ENCODE measurements around the gene CTDP1. TPM values are rescaled to one million over a fixed set of nuclear protein-coding genes. Genes with fewer than 3 reads are reported as not detected.

CTDP1 gene
- total RNA-seq, 1 experiment from 2014 or later: 22.5 TPM

DNA sequence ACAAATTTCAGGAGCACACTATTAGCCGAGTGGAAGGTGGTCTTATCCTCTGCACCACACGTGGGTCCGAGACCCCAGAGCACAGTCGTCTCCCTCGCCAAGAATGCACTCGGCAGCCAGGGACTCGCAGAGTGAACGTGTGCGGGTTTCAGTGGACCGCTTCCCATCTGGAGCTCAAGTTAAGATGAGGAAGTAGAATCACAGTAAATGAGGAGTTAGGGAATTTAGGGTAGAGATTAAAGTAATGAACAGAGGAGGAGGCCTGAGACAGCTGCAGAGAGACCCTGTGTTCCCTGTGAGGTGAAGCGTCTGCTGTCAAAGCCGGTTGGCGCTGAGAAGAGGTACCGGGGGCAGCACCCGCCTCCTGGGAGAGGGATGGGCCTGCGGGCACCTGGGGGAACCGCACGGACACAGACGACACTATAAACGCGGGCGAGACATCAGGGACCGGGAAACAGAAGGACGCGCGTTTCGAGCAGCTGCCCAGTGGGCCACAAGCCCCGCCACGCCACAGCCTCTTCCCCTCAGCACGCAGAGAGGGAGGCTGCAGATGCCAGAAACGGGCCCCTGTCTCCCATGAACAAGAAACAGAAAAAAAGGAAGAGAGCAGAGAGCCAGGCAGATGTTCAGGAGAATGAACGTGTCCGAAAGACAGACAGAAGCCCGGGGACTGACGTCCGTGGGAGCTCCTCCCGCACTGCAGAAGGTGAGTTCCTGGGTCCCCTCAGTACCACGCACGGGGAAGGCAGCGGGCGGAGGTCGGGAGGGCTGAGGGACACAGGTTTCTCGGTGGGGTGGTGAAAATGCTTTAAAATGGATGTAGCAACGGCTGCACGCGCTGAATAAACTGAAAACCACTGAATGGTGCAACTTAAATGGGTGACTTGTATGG lies 112.7 kb downstream of the CTDP1 start:
- H3K4me1 ChIP-seq (ENCODE audit: insufficient read depth, low read length, poor library complexity, severe bottlenecking): no peaks in the 10 kb centered on the region
- H3K27me3 ChIP-seq (replicated peaks; ENCODE audit: insufficient read depth, low read depth, low read length, poor library complexity): peaks cover 49% of the 10 kb centered on the region
- BruUV-seq (replicated peaks): no TSS peak
- no peak for DNase-seq (ENCODE audit: low spot score)
- TF ChIP-seq, protein P1, sequence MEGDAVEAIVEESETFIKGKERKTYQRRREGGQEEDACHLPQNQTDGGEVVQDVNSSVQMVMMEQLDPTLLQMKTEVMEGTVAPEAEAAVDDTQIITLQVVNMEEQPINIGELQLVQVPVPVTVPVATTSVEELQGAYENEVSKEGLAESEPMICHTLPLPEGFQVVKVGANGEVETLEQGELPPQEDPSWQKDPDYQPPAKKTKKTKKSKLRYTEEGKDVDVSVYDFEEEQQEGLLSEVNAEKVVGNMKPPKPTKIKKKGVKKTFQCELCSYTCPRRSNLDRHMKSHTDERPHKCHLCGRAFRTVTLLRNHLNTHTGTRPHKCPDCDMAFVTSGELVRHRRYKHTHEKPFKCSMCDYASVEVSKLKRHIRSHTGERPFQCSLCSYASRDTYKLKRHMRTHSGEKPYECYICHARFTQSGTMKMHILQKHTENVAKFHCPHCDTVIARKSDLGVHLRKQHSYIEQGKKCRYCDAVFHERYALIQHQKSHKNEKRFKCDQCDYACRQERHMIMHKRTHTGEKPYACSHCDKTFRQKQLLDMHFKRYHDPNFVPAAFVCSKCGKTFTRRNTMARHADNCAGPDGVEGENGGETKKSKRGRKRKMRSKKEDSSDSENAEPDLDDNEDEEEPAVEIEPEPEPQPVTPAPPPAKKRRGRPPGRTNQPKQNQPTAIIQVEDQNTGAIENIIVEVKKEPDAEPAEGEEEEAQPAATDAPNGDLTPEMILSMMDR (conservative IDR thresholded peaks at IDR 0.05; ENCODE audit: low read depth, low read length): no peak
- no peak for TF ChIP-seq EZH2 (IDR thresholded peaks at IDR 0.05; ENCODE audit: borderline replicate concordance, low read depth, low read length, poor library complexity, severe bottlenecking)
- ChIA-PET POLR2A (ENCODE audit: low non-redundant PET) (no interaction called here), CTCF (interaction anchor here (0.5 kb wide), 1 partner anchor 159 kb away, joined by 3 read pairs; the partner anchor contains the start of gene SLC66A2)
- H3K36me3 ChIP-seq (ENCODE audit: insufficient read depth, low read length, poor library complexity, severe bottlenecking): no peaks in the 10 kb centered on the region
- no peak overlapping the region for H3K4me3 ChIP-seq (ENCODE audit: low read depth, low read length, poor library complexity, severe bottlenecking)
- intact Hi-C loops (cut with micrococcal nuclease; ENCODE audit: unreplicated experiment): loop anchor here (10.0 kb wide), 2 partner anchors 162 to 362 kb away; partner anchors contain the start of gene SLC66A2
- no peaks in the 10 kb centered on the region for H3K9me3 ChIP-seq (ENCODE audit: low read depth, low read length, poor library complexity, severe bottlenecking)
- H3K27ac ChIP-seq (ENCODE audit: low read depth, low read length, poor library complexity, severe bottlenecking): no peak overlapping the region

DNA sequence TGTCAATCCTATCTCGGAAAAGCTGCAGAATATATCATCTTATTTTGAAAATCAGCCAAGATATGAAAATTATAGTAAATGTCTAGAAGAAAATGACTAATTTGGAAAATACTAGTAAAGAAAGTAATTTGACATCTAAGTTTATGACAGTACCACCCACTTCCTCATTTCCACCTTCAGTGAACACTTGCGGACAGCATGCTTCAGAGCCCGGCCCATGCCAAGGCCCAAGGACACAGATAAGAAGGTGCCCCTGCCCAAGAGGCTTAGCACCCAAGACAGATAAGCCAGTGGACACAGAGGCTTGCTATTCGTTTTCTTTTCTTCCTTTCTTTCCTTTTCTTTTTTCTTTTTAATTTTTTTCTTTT lies 113.4 kb downstream of the CTDP1 start:
- DNase-seq (ENCODE audit: low spot score): no peak
- H3K36me3 ChIP-seq (ENCODE audit: insufficient read depth, low read length, poor library complexity, severe bottlenecking): no peaks in the 10 kb centered on the region
- H3K27ac ChIP-seq (ENCODE audit: low read depth, low read length, poor library complexity, severe bottlenecking): no peak overlapping the region
- H3K9me3 ChIP-seq (ENCODE audit: low read depth, low read length, poor library complexity, severe bottlenecking): no peaks in the 10 kb centered on the region
- intact Hi-C loops (cut with micrococcal nuclease; ENCODE audit: unreplicated experiment): loop anchor here (10.0 kb wide), 2 partner anchors 162 to 362 kb away; partner anchors contain the start of gene SLC66A2
- peaks cover 47% of the 10 kb centered on the region for H3K27me3 ChIP-seq (replicated peaks; ENCODE audit: insufficient read depth, low read depth, low read length, poor library complexity)
- H3K4me3 ChIP-seq (ENCODE audit: low read depth, low read length, poor library complexity, severe bottlenecking): no peak overlapping the region
- POLR2A ChIA-PET (ENCODE audit: low non-redundant PET): no interaction called here
- CTCF ChIA-PET: no interaction called here
- no peaks in the 10 kb centered on the region for H3K4me1 ChIP-seq (ENCODE audit: insufficient read depth, low read length, poor library complexity, severe bottlenecking)
- no TSS peak for BruUV-seq (replicated peaks)
- TF ChIP-seq EZH2 (IDR thresholded peaks at IDR 0.05; ENCODE audit: borderline replicate concordance, low read depth, low read length, poor library complexity, severe bottlenecking): no peak
- TF ChIP-seq, protein P1 (conservative IDR thresholded peaks at IDR 0.05; ENCODE audit: low read depth, low read length): no peak

DNA sequence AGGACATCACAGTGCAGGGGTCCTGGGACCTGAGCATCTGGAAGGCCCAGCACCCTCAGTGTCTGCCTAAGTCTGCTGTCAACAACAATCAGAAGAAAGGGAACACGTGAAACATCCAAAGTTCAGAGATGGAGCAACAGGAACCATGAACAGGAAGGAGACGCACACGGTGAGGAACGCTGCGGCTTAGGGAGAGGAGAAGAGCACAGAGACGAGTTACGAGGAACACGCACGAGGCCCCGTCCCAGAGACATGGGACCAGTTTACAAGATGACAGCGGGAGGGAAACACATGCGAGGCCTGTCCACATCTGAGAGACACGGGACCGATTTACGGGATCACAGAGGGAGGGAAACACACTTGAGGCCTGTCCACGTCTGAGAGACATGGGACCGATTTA lies 115.2 kb downstream of the CTDP1 start:
- ChIA-PET CTCF (no interaction called here), POLR2A (ENCODE audit: low non-redundant PET) (no interaction called here)
- TF ChIP-seq, protein P1 (conservative IDR thresholded peaks at IDR 0.05; ENCODE audit: low read depth, low read length): no peak
- no peak for TF ChIP-seq EZH2 (IDR thresholded peaks at IDR 0.05; ENCODE audit: borderline replicate concordance, low read depth, low read length, poor library complexity, severe bottlenecking)
- H3K9me3 ChIP-seq (ENCODE audit: low read depth, low read length, poor library complexity, severe bottlenecking): no peaks in the 10 kb centered on the region
- intact Hi-C loops (cut with micrococcal nuclease; ENCODE audit: unreplicated experiment): loop anchor here (10.0 kb wide), 2 partner anchors 160 to 360 kb away; partner anchors contain the start of gene SLC66A2
- peaks cover 52% of the 10 kb centered on the region for H3K27me3 ChIP-seq (replicated peaks; ENCODE audit: insufficient read depth, low read depth, low read length, poor library complexity)
- H3K4me1 ChIP-seq (ENCODE audit: insufficient read depth, low read length, poor library complexity, severe bottlenecking): no peaks in the 10 kb centered on the region
- no TSS peak for BruUV-seq (replicated peaks)
- H3K27ac ChIP-seq (ENCODE audit: low read depth, low read length, poor library complexity, severe bottlenecking): no peak overlapping the region
- no peaks in the 10 kb centered on the region for H3K36me3 ChIP-seq (ENCODE audit: insufficient read depth, low read length, poor library complexity, severe bottlenecking)
- DNase-seq (ENCODE audit: low spot score): no peak
- H3K4me3 ChIP-seq (ENCODE audit: low read depth, low read length, poor library complexity, severe bottlenecking): no peak overlapping the region

Data from A673 (cell line).